MM.1S (cell line): ENCODE results near the gene GAB2.

Experiments used
- DNase-seq: peaks from one replicate; pipeline ENCODE4 v3.0.0-alpha.2; 2015
- H2AFZ ChIP-seq: fragments of 300-600 bp; sonication (generic); 2 replicates; pipeline ENCODE4 v1.6.0; 2016; ENCODE audit warnings: antibody characterized with exemption, low read length
- H3F3A ChIP-seq: fragments of 300-600 bp; sonication (generic); 2 replicates; pipeline ENCODE4 v1.6.1; 2016; ENCODE audit warnings: mild to moderate bottlenecking, antibody characterized with exemption, low read length, moderate library complexity, mixed read lengths; ENCODE audit not compliant: insufficient read depth
- H3K27ac ChIP-seq: fragments of 300-600 bp; sonication (generic); 2 replicates; pipeline ENCODE4 v1.5.1; 2016; ENCODE audit warnings: mild to moderate bottlenecking, low read length
- H3K27me3 ChIP-seq: fragments of 300-600 bp; sonication (generic); replicated peaks from 2 replicates; pipeline ENCODE4 v1.6.0; 2016; ENCODE audit warnings: low read length; ENCODE audit not compliant: insufficient read depth
- H3K36me3 ChIP-seq: fragments of 300-600 bp; sonication (generic); replicated peaks from 2 replicates; pipeline ENCODE4 v1.6.1; 2016; ENCODE audit warnings: mild to moderate bottlenecking, low read length, mixed read lengths; ENCODE audit not compliant: insufficient read depth
- H3K4me1 ChIP-seq: fragments of 300-600 bp; sonication (generic); 2 replicates; pipeline ENCODE4 v1.6.1; 2016; ENCODE audit warnings: low read length, mixed read lengths
- H3K4me2 ChIP-seq: fragments of 300-600 bp; sonication (generic); 2 replicates; pipeline ENCODE4 v1.6.0; 2016; ENCODE audit warnings: low read depth, low read length
- H3K4me3 ChIP-seq: fragments of 300-600 bp; sonication (generic); 2 replicates; pipeline ENCODE4 v1.5.1; 2016; ENCODE audit warnings: low read length, mixed read lengths
- H3K79me2 ChIP-seq: fragments of 300-600 bp; sonication (generic); 2 replicates; pipeline ENCODE4 v1.6.1; 2016; ENCODE audit warnings: mixed run types, low read length, mixed read lengths
- H3K9ac ChIP-seq: fragments of 300-600 bp; sonication (generic); 2 replicates; pipeline ENCODE4 v1.6.1; 2016; ENCODE audit warnings: low read length, mixed read lengths
- H3K9me2 ChIP-seq: fragments of 300-600 bp; sonication (generic); replicated peaks from 2 replicates; pipeline ENCODE4 v1.6.1; 2016; ENCODE audit warnings: mild to moderate bottlenecking, low read length, mixed read lengths; ENCODE audit not compliant: insufficient read depth
- H3K9me3 ChIP-seq: fragments of 300-600 bp; sonication (generic); replicated peaks from 2 replicates; pipeline ENCODE4 v1.6.1; 2016; ENCODE audit warnings: mild to moderate bottlenecking, low read length, mixed read lengths; ENCODE audit not compliant: insufficient read depth
- H4K20me1 ChIP-seq: fragments of 300-600 bp; sonication (generic); 2 replicates; pipeline ENCODE4 v1.6.1; 2016; ENCODE audit warnings: mild to moderate bottlenecking, low read length, moderate library complexity, mixed read lengths; ENCODE audit not compliant: insufficient read depth
- CTCF ChIP-seq: fragments of 300-600 bp; sonication (generic); IDR thresholded peaks from 2 replicates; pipeline ENCODE4 v1.5.1; 2016; ENCODE audit warnings: antibody characterized with exemption, low read length, mixed read lengths
- EZH2 ChIP-seq: fragments of 300-600 bp; sonication (generic); optimal IDR thresholded peaks from 2 replicates; pipeline ENCODE3; 2017; ENCODE audit warnings: low read depth, mild to moderate bottlenecking, antibody characterized with exemption, low read length, mixed read lengths
- EZH2phosphoT487 ChIP-seq: fragments of 300-600 bp; sonication (generic); IDR thresholded peaks from 2 replicates; pipeline ENCODE4 v1.6.1; 2018; ENCODE audit warnings: antibody characterized with exemption, low read length

GAB2 gene

DNA sequence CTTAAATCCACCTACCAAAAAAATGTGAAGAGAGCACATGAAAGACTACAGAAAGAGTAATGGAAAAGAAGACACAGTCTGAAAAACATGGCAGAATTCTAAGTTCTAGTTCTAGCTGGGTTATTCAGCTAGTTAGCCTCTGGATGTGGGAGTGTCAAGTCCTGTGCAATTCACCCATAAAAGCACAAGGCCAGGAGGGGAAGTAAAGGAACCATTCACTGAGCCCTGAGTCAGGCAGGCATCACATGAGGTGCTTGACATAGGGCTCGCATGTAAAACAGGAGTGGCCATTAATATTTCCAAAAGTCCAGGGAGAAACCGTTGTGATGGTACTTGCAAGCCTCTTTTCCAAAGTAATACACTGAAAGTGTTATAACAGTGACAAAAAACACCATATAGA, 103.7 kb downstream of the GAB2 start:
- Histone ChIP-seq H2AFZ (no peak overlapping the region), H3K9me2 (no peaks in the 10 kb centered on the region), H3K4me3 (no peak overlapping the region), H3K9ac (no peak overlapping the region), H3K4me1 (peaks cover 20% of the 10 kb centered on the region), H3K9me3 (no peaks in the 10 kb centered on the region), H3K27me3 (no peaks in the 10 kb centered on the region), H3K79me2 (no peaks in the 10 kb centered on the region), H3K27ac (no peak overlapping the region), H4K20me1 (no peaks in the 10 kb centered on the region), H3K36me3 (no peaks in the 10 kb centered on the region), H3F3A (peaks cover 12% of the 10 kb centered on the region), H3K4me2 (no peak overlapping the region)
- TF ChIP-seq EZH2phosphoT487 (no peak), CTCF (no peak), EZH2 (no peak)
- no peak for DNase-seq

DNA sequence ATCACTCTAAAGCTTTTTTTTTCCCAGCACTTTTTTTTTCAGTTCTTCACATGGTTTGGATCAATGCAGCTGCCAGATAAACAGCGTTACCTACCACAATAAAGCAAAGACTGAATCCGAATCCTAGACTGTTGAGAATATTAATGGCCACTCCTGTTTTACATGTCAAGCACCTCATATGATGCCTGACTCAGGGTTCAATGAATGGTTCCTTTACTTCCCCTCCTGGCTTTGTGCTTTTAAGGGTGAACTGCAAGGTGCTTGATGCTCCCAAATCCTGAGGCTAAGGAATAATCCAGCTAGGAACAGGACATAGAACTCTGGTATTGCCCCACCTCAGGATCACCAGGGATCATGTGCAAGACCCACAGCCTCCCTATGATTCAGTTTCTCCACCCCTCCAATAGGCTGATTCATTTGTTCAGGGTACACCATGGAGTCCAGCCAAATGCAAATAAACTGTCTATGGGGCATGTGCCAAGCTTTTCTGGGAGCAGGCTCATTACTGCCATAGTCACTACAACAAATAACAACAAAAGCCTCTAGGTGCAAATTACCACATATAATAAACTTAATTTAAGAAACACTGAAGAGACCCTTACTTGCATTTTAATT, 104.3 kb downstream of the GAB2 start:
- Histone ChIP-seq H2AFZ (no peak overlapping the region), H3K9me2 (no peaks in the 10 kb centered on the region), H3K4me3 (no peak overlapping the region), H3K79me2 (no peaks in the 10 kb centered on the region), H4K20me1 (no peaks in the 10 kb centered on the region), H3K9me3 (no peaks in the 10 kb centered on the region), H3K27me3 (no peaks in the 10 kb centered on the region), H3K9ac (no peak overlapping the region), H3K36me3 (no peaks in the 10 kb centered on the region), H3K27ac (no peak overlapping the region), H3F3A (peaks cover 12% of the 10 kb centered on the region), H3K4me1 (peaks cover 20% of the 10 kb centered on the region), H3K4me2 (no peak overlapping the region)
- DNase-seq: no peak
- TF ChIP-seq EZH2phosphoT487: no peak
- TF ChIP-seq EZH2: no peak
- TF ChIP-seq CTCF: no peak

- H4K20me1 ChIP-seq: no peaks in the 10 kb centered on the region
- H3K9me3 ChIP-seq: no peaks in the 10 kb centered on the region
- peaks cover 20% of the 10 kb centered on the region for H3K4me1 ChIP-seq
- no peak for DNase-seq
- H3K9ac ChIP-seq: no peak overlapping the region
- TF ChIP-seq EZH2: no peak
- no peak for TF ChIP-seq EZH2phosphoT487
- TF ChIP-seq CTCF: no peak
- H3F3A ChIP-seq: peaks cover 12% of the 10 kb centered on the region
- no peaks in the 10 kb centered on the region for H3K79me2 ChIP-seq
- H3K27me3 ChIP-seq: no peaks in the 10 kb centered on the region
- no peaks in the 10 kb centered on the region for H3K9me2 ChIP-seq
- no peaks in the 10 kb centered on the region for H3K36me3 ChIP-seq
- H3K4me2 ChIP-seq: no peak overlapping the region
- no peak overlapping the region for H2AFZ ChIP-seq
- H3K27ac ChIP-seq: no peak overlapping the region
- no peak overlapping the region for H3K4me3 ChIP-seq
Measured at GRCh38 chr11:78312712-78313111, 104.9 kb downstream of the GAB2 start.
